GM08714 (cell line): ENCODE measurements around the gene DGKA.
A peak's percentile ranks its signal among the peaks of the same experiment; 100 is the strongest.
"Not testable (repeated sequence)": the region's sequence is repeated elsewhere in the genome, so short reads cannot be mapped to it uniquely, and the experiment has no call there.

Source experiments
- H3K4me3 ChIP-seq: fragments of 200-500 bp; sonication (Bioruptor generic); 2 replicates; pipeline ENCODE4 v1.5.1; 2014; ENCODE audit warnings: mild to moderate bottlenecking, low read length, inconsistent platforms
- ZNF274 ChIP-seq: IDR thresholded peaks from 2 replicates; pipeline ENCODE4 v1.6.1; 2012; ENCODE audit warnings: mild to moderate bottlenecking, low read depth, low read length

DGKA gene

DNA sequence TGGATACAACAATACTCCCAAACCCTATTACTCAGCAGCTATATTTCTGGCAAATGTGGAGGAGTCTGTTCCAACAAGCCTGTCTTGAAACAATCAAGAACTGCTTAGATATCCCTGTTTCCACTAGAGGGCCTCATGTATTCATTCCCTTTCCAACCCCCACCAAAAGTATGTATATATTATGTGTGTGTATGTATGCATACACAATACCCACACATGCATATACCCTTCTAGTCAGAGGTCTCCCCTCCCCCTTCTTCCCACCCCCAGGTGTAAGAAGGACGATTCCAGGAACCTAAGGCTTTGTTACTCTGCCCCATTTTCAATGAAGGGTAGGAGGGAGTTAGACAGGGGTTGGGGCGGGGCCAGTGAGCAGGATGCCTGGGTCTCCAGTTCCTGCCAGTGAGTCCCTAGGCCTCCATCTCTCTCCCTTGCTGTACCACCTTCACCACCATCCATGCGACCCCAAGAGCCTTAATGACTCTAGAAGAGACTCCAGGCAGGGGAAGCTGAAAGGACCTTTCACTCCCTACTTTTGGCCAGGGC, at the start of gene DGKA:
DGKA (plus strand) TSS at position 392 of the 546 bp plus-strand sequence. CDS start 5,342 bp downstream, outside the sequence.
- no peak for TF ChIP-seq ZNF274
- H3K4me3 ChIP-seq = peak within 1 kb of the TSS; percentile 68

DNA sequence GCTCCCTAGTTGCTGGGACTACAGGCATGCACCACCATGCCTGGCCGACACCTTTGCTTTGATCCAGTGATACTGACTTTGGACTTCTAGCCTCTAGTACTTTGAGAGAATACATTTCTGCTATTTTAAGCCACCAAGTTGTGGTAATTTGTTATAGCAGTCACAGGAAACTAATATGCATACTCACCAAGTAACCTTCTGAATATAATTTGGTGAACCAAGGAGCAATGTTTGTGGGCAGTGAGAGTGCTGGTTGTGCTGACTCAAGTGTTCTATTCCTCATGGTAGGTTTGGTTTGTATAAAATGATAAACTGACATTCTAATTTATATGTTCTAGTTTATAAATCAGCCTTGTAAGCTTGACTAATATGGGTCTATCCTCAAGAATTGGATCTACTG, 45.8 kb upstream of the DGKA start:
- TF ChIP-seq ZNF274 = no peak
- H3K4me3 ChIP-seq = no peak overlapping the region

DNA sequence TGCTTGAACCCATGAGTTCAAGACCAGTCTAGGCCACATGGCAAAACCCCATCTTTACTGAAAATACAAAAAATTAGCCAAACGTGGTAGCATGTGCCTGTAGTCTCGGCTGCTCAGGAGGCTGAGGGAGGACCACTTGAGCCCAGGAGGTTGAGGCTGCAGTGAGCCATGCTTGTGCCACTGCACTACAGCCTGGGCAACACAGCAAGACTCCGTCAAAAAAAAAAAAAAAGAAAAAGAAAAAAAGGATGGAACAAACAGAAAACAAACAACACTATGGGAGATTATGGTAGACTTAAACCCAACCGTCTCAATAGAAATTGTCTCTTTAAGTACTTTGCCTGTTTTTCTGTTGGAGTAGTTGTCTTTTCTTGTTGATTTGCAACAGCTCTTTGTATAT, 39.7 kb upstream of the DGKA start:
- TF ChIP-seq ZNF274 = no peak
- H3K4me3 ChIP-seq = no peak overlapping the region

DNA sequence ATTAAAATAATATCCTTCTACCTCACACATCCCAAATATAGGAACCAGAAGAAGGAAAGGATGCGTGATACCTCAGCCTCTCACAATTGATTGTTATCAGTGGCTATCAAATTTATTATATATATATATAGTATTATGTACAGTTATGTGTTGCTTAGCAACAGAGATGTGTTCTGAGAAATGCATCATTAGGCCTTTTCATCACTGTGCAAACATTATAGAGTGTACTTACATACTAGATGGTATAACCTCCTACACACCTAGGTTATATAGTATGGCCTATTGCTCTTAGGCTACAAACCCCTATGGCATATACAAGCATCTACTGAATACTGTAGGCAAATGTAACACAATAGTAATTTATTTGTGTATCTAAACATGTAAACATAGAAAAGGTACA, 37.2 kb upstream of the DGKA start:
- no peak overlapping the region for H3K4me3 ChIP-seq
- TF ChIP-seq ZNF274 = no peak

DNA sequence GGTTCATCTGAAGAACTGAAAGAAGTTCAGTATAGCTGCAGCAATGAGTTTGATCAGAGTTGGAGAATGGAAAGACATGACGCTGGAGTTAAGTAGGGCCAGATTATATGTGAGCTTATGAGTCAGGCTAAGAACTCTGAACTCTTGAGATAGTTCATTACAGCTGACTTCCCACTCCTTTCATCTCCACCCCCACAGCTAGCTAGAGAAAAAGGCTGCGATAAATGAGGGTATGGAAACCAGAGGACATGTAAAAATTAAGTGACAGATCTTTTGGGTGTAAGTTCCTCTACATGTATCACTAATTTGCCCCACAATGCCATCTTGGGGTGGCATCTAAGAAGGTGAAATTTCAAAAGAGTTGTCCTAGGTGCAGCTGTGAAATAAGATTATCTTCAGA, 31.9 kb upstream of the DGKA start:
- no peak overlapping the region for H3K4me3 ChIP-seq
- no peak for TF ChIP-seq ZNF274

DNA sequence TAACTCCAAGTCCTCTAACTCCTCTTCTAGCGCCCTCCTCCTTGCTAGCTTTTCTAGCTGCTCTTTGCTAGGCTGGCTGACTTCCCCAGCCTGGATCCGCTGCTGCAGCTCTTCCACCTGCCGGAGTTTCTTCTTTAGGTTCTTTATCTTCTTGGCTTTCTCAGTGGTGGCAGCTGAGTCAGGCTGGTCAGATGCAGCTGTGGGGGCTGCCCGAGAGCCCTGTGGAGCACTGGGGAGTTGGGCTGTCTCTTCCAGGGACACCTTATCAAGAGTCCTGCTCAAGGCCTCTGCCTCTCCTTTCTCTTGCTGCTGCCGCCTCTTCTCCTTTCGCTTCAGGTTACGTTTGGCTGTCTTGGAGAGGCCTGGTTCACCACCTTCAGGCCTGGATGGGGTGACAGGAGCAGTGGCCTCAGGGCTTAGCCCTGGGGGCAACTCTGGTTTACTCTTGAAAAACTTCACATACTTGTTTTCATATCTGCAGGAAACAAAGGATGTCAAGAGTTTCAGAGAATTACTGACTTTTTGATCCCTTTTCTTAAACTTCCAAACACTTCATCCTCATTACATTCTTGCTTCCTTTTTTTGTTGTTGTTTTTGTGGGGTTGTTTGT, 29.0 kb upstream of the DGKA start:
- TF ChIP-seq ZNF274 = no peak
- no peak overlapping the region for H3K4me3 ChIP-seq

GRCh38 chr12:55906056-55906455, 24.9 kb upstream of the DGKA start:
- no peak overlapping the region for H3K4me3 ChIP-seq
- no peak for TF ChIP-seq ZNF274

- H3K4me3 ChIP-seq = no peak overlapping the region
- TF ChIP-seq ZNF274 = no peak
Observed at GRCh38 chr12:55908726-55909512, 22.0 kb upstream of the DGKA start.

DNA sequence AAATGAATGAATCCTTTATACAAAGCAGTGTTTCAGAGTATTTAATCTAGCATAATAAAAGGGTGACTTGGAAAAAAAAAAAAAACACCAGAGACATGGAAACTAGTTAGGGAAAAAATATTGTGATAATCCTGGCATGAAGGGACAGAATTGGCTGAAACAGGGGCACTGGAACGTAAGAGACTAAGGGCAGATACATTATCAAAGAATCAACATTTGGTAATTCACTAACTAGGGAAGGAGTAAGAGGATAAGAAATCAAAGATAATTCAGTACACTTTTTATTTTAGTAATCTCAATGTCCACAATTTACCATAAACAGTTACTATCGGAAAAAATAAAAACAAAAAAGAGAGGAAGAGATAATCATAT, 21.5 kb upstream of the DGKA start:
- TF ChIP-seq ZNF274 = no peak
- no peak overlapping the region for H3K4me3 ChIP-seq

DNA sequence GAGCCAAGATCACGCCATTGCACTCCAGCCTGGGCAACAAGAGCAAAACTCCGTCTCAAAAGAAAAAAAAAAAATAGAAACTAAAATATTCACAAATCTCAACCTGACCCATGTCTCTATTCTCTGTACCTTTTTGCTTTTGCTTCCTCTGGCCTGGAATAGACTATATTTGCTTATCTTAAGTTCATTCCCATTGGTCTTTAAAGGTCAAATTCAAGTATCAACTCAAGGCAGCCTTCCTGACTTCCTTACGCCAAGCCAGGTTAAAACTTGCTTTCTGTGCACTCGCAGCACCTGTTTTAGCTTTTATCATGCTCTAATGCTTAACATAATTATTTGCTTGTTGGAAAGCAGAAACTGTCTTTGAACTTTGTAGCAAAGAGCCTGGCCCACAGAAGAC, 18.1 kb upstream of the DGKA start:
- H3K4me3 ChIP-seq = no peak overlapping the region
- no peak for TF ChIP-seq ZNF274

GRCh38 chr12:55915482-55915859, 15.5 kb upstream of the DGKA start:
- no peak for TF ChIP-seq ZNF274
- no peak overlapping the region for H3K4me3 ChIP-seq

GRCh38 chr12:55919032-55919431, 11.9 kb upstream of the DGKA start:
- not testable (repeated sequence) for H3K4me3 ChIP-seq

- no peak for TF ChIP-seq ZNF274
- H3K4me3 ChIP-seq = no peak overlapping the region
Observed at GRCh38 chr12:55922126-55922525, 8.8 kb upstream of the DGKA start.

DNA sequence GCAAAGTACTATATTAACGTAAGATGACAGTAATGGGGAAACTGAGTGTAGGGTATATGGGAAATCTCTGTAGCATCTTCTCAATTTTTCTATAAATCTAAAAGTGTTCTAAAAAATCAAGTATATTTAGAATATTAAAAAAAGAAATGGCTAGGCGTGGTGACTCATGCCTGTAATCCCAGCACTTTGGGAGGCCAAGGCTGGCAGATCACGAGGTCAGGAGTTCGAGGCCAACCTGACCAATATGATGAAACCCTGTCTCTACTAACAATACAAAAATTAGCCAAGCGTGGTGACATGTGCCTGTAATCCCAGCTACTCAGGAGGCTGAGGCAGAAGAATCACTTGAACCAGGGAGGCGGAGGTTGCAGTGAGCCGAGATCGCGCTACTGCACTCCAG, 7.3 kb upstream of the DGKA start:
- H3K4me3 ChIP-seq = not testable (repeated sequence)

DNA sequence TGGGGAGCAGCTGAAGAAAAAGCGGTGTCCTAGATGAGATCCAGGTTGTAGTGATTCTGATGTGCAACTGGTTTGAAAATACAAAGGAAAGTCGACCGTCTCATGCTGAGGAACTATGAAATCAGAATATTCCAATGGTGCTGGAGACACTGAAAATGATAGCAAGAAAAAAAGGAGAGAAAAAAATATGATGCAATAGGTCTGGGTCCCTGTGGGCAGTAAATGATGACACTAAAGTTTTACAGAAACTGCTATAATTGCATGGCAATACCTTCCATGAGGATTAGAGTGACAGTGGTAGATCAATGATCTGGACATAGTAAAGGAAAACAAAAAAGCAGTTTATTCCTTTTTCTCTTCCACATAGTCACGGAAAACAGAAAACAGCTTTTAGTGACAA, 5.6 kb upstream of the DGKA start:
- H3K4me3 ChIP-seq = no peak overlapping the region; the same call in 1 of the 2 replicates
- TF ChIP-seq ZNF274 = no peak
